Vagina (tissue), 2 donors: ENCODE data around the gene ELMO1. TPM values are rescaled to one million over a fixed set of nuclear protein-coding genes. Genes with fewer than 3 reads are reported as not detected.

ENCODE experiments used
- DNase-seq, 2 donors: peaks; one replicate each; pipeline ENCODE4 v3.0.0-alpha.2; 2017; ENCODE audit errors: extremely low spot score in 2 of 2
- H3K27ac ChIP-seq: fragments of 200-600 bp; sonication (generic); one replicate; pipeline ENCODE4 v1.5.1; 2019
- H3K27me3 ChIP-seq: fragments of 200-600 bp; sonication (generic); one replicate; pipeline ENCODE4 v1.5.1; 2019
- H3K36me3 ChIP-seq, 2 donors: fragments of 200-600 bp; sonication (generic); one replicate each; pipeline ENCODE4 v1.5.1; 2017 to 2019
- H3K4me1 ChIP-seq: fragments of 200-600 bp; sonication (generic); one replicate; pipeline ENCODE4 v1.5.1; 2019
- H3K4me3 ChIP-seq, 2 donors: fragments of 200-600 bp; sonication (generic); 1 replicate in 1 of 2; 2 replicates in 1 of 2; pipeline ENCODE4 v1.5.1; 2016 to 2019
- H3K9me3 ChIP-seq: fragments of 200-600 bp; sonication (generic); one replicate; pipeline ENCODE4 v1.5.1; 2019
- CTCF ChIP-seq, 3 experiments: fragments of 450-650 bp in 2 of 3; fragments of 200-600 bp in 1 of 3; sonication (generic) in 1 of 3; IDR thresholded peaks; one replicate each; pipeline ENCODE4 v1.5.1; 2017 to 2019; ENCODE audit warnings: antibody characterized with exemption in 3 of 3, mild to moderate bottlenecking in 2 of 3, moderate library complexity in 2 of 3
- POLR2A ChIP-seq, 2 donors: fragments of 450-650 bp; IDR thresholded peaks; one replicate each; pipeline ENCODE4 v1.6.1; 2017; ENCODE audit warnings: antibody characterized with exemption in 2 of 2, mild to moderate bottlenecking in 2 of 2, moderate library complexity in 2 of 2
- POLR2AphosphoS5 ChIP-seq, 2 donors: sonication (generic); formaldehyde crosslinking; IDR thresholded peaks; one replicate each; pipeline ENCODE4 v1.9.0; 2017; ENCODE audit warnings: antibody characterized with exemption in 2 of 2, mild to moderate bottlenecking in 2 of 2, low read depth in 1 of 2; ENCODE audit not compliant: insufficient read depth in 1 of 2
- intact Hi-C: fragments of 100-400 bp; cut with DNase I; formaldehyde crosslinking; loops from one replicate; pipeline ENCODE4 v1.15.1; 2023
- total RNA-seq: library from RNA; depleted of rRNA; stranded (reverse); fragments of >200 nt; gene quantifications from one replicate; pipeline ENCODE4 v1.2.3, GENCODE V29; 2016

Gene ELMO1
- total RNA-seq, 1 donor from 2014 or later = 74.4 TPM

- no peak for TF ChIP-seq POLR2A (IDR thresholded peaks at IDR 0.05)
- peak in 1 of 2 donors; percentile 23 for TF ChIP-seq POLR2AphosphoS5 (IDR thresholded peaks at IDR 0.05; ENCODE audit: insufficient read depth in 1 of 2, low read depth in 1 of 2)
- no peak for TF ChIP-seq CTCF (IDR thresholded peaks at IDR 0.05)
- no peaks in the 10 kb centered on the region for H3K36me3 ChIP-seq
- H3K4me1 ChIP-seq = peaks cover 11% of the 10 kb centered on the region
- no peak overlapping the region for H3K27ac ChIP-seq
- no peak for DNase-seq
- no peaks in the 10 kb centered on the region for H3K27me3 ChIP-seq
- intact Hi-C loops = no loop called here
- no peaks in the 10 kb centered on the region for H3K9me3 ChIP-seq
- no peak overlapping the region for H3K4me3 ChIP-seq
These were observed 105.8 kb downstream of the ELMO1 start for GRCh38 chr7:37342688-37343471.

GRCh38 chr7:37342176-37342687, 106.4 kb downstream of the ELMO1 start:
- Histone ChIP-seq H3K4me3 (no peak overlapping the region), H3K9me3 (no peaks in the 10 kb centered on the region), H3K27me3 (no peaks in the 10 kb centered on the region), H3K27ac (no peak overlapping the region), H3K4me1 (peaks cover 11% of the 10 kb centered on the region), H3K36me3 (no peaks in the 10 kb centered on the region)
- DNase-seq = no peak
- TF ChIP-seq POLR2AphosphoS5 (IDR thresholded peaks at IDR 0.05; ENCODE audit: insufficient read depth in 1 of 2, low read depth in 1 of 2) (no peak), CTCF (IDR thresholded peaks at IDR 0.05) (no peak), POLR2A (IDR thresholded peaks at IDR 0.05) (no peak)
- intact Hi-C loops = no loop called here

- intact Hi-C loops = no loop called here
- peaks cover 11% of the 10 kb centered on the region for H3K4me1 ChIP-seq
- H3K4me3 ChIP-seq = no peak overlapping the region
- no peak for TF ChIP-seq POLR2AphosphoS5 (IDR thresholded peaks at IDR 0.05; ENCODE audit: insufficient read depth in 1 of 2, low read depth in 1 of 2)
- TF ChIP-seq POLR2A (IDR thresholded peaks at IDR 0.05) = no peak
- no peak for TF ChIP-seq CTCF (IDR thresholded peaks at IDR 0.05)
- no peaks in the 10 kb centered on the region for H3K9me3 ChIP-seq
- DNase-seq = no peak
- H3K27me3 ChIP-seq = no peaks in the 10 kb centered on the region
- H3K36me3 ChIP-seq = no peaks in the 10 kb centered on the region
- H3K27ac ChIP-seq = no peak overlapping the region
These were observed 107.5 kb downstream of the ELMO1 start for GRCh38 chr7:37341033-37341630.

- intact Hi-C loops = no loop called here
These were observed 109.7 kb downstream of the ELMO1 start for GRCh38 chr7:37338966-37339365.

More at GRCh38 chr7:37338966-37339365, 109.7 kb downstream of the ELMO1 start:
- no peak for DNase-seq
- no peaks in the 10 kb centered on the region for H3K27me3 ChIP-seq
- H3K27ac ChIP-seq = no peak overlapping the region
- no peaks in the 10 kb centered on the region for H3K36me3 ChIP-seq
- H3K4me3 ChIP-seq = no peak overlapping the region
- TF ChIP-seq CTCF (IDR thresholded peaks at IDR 0.05) (no peak), POLR2A (IDR thresholded peaks at IDR 0.05) (no peak), POLR2AphosphoS5 (IDR thresholded peaks at IDR 0.05; ENCODE audit: insufficient read depth in 1 of 2, low read depth in 1 of 2) (no peak)
- no peaks in the 10 kb centered on the region for H3K9me3 ChIP-seq
- peaks cover 6% of the 10 kb centered on the region for H3K4me1 ChIP-seq
